A549 treated with ZK216348 at 1 μM for 4 hours (cell line): ENCODE results near the gene SRRM2. TPM values are rescaled to one million over a fixed set of nuclear protein-coding genes. Genes with fewer than 3 reads are reported as not detected.

Experiments
- total RNA-seq: library from RNA; stranded (reverse); fragments of 200-300 nt; extraction: Qiagen RNA extraction; gene quantifications from 5 replicates; pipeline ENCODE4 v1.2.3, GENCODE V29; 2022; ENCODE audit warnings: low read depth

The SRRM2 gene
- total RNA-seq: 263 to 471 TPM (median 435 TPM) in 5 replicates

GRCh38 chr16:2752035-2752849 lies at the start of gene SRRM2:
TSS of gene SRRM2 (plus strand) at chr16:2752638. CDS start at chr16:2756365, 3,727 bp downstream.

DNA sequence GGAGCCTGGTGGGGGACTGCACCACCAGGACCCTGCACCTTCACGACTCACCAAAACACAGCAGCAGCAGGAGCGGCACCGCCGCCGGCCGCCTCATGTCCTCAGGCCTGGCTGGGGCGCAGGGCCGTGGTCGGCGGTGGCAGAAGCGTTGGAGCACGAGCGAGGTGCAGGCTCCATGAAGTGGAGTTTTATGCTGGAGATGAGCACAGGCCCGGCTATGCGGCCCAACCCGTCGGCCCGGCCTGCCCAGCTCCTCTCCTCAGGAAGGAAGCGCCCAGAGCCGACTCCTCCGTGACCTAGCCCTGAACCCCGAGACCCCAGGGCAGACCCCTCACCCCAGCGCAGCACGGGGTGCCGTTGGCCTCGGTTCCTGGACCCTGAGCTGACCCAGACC lies 32.4 kb upstream of the SRRM2 start, which contains the start of gene PRSS27:
Gene PRSS27 (minus strand): TSS at position 161 of the 394 bp plus-strand sequence. CDS start 64 bp downstream, at position 97.

DNA sequence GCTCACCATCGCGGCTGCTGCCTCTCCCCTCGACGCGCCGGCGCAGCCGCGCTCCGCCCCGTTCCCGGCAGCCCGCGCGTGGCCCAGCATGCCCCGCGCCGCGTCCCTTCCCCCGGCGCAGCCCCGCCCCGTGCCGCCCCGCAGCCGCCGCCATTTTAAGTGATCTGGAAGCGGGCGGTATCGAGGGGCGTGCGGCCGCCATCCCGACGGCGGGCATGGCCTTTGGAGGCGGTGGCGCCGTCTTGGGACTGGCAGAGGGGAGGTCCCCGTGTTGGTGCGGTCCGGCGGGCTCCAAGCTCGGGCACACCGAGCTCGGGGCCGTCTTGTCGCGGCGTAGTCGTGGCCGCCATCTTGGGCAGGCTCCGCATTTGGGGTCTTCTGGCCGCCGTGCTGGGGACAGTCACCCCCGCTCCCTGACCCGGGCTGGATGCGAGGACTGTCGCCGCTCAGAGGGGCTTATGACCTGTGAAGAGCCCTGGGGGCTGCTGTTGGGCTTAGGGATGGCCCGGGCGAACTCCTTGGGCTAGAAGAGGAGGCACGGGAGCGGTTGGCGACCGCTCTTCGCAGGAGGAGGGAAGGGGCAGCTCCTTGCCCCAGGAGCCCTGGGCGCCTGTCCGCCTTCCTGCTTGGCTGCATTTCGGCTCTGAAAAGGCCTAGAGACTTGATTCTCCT lies 24.9 kb downstream of the SRRM2 start, which contains the start of gene ELOB:
Gene ELOB (minus strand): TSS at position 50 of the 672 bp plus-strand sequence. CDS start 41 bp downstream, at position 9.

DNA sequence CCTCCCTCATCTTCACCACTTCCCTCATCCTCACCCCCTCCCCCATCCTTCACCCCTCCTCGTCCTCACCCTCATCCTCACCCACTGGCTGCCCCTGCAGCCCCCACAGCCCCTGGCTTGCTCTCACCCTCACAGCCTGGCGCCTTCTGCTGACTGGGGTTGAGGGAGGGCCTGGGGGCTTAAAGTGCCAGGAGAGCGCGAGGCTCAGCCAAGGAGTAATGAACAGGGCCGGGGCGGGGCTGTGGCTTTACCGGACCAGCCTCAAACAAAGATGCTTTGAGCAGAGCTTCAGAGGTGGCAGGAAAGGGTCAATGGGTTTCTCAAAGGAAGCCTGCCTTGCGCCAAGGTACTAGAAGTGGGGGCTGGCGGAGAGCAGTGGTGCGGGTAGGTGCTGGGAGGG lies 35.0 kb downstream of the SRRM2 start, which contains the start of gene PRSS33:
Gene PRSS33 (minus strand): TSS at position 155 of the 400 bp plus-strand sequence. CDS start 1,013 bp downstream, outside the sequence.

DNA sequence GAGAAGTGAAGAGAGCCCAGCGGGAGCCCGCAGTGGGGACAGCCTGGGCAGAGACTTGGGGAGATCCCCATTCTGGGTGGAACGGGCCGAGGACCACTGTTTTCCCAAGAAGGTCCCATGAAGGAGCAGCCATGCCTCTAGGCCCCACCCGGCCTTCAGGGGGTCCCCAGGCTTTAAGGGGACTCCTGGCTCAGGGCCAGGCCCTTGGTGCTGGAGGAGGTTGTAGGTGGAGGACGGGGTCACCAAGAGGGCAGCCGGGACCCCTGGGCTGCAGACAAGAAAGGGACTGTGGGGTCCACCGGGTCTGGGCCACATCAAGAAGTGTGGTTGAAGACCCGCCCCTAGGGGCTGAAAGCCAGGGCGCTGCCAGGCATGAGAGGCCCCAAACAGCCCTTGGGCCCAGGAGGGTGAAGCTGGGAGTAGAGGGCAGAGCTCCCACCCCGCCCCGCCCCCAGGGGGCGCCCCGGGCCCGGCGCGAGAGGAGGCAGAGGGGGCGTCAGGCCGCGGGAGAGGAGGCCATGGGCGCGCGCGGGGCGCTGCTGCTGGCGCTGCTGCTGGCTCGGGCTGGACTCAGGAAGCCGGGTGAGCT lies 64.4 kb downstream of the SRRM2 start, which contains the start of gene PRSS21:
Gene PRSS21 (plus strand): TSS at position 487 of the 589 bp plus-strand sequence. CDS start 32 bp downstream, at position 519.

Other genes starting within 250 kb of the SRRM2 start
- gene ATP6V0C, start 238.7 kb upstream of the SRRM2 start, total RNA-seq: 125 to 283 TPM (median 245 TPM) in 5 replicates
- gene AMDHD2, start 232.3 kb upstream of the SRRM2 start, total RNA-seq: 10.2 to 28.8 TPM (median 27.7 TPM) in 5 replicates
- gene CEMP1, start 221.2 kb upstream of the SRRM2 start, total RNA-seq: not detected in 5 replicates
- 22.0 to 25.6 TPM (median 22.4 TPM) in 5 replicates for gene PDPK1, start 214.6 kb upstream of the SRRM2 start, total RNA-seq
- gene KCTD5, start 70.1 kb upstream of the SRRM2 start, total RNA-seq: 31.5 to 44.6 TPM (median 42.6 TPM) in 5 replicates
- 1.0 to 2.2 TPM (median 1.8 TPM) in 5 replicates for gene PRSS27, start 32.4 kb upstream of the SRRM2 start, total RNA-seq
- 390 to 513 TPM (median 475 TPM) in 5 replicates for gene ELOB, start 24.6 kb downstream of the SRRM2 start, total RNA-seq
- not detected in 5 replicates for gene PRSS33, start 34.9 kb downstream of the SRRM2 start, total RNA-seq
- not detected in 5 replicates for gene PRSS41, start 45.8 kb downstream of the SRRM2 start, total RNA-seq
- not detected in 5 replicates for gene PRSS21, start 64.6 kb downstream of the SRRM2 start, total RNA-seq
- 0.54 to 1.1 TPM (median 1.0 TPM) in 5 replicates for gene ZG16B, start 77.7 kb downstream of the SRRM2 start, total RNA-seq
- 1.0 to 2.5 TPM (median 1.6 TPM) in 5 replicates for gene PRSS22, start 105.5 kb downstream of the SRRM2 start, total RNA-seq
- gene FLYWCH2, start 130.6 kb downstream of the SRRM2 start, total RNA-seq: 34.4 to 57.2 TPM (median 48.8 TPM) in 5 replicates
- gene FLYWCH1, start 159.3 kb downstream of the SRRM2 start, total RNA-seq: 15.9 to 31.8 TPM (median 26.8 TPM) in 5 replicates
- gene KREMEN2, start 211.6 kb downstream of the SRRM2 start, total RNA-seq: 0.85 to 3.2 TPM (median 2.4 TPM) in 5 replicates
- gene PAQR4, start 216.7 kb downstream of the SRRM2 start, total RNA-seq: 25.4 to 46.5 TPM (median 45.2 TPM) in 5 replicates
- 44.4 to 98.5 TPM (median 91.4 TPM) in 5 replicates for gene PKMYT1, start 227.8 kb downstream of the SRRM2 start, total RNA-seq